Endodermal cell (in vitro differentiated cells): ENCODE data around the gene APOOL. TPM values are rescaled to one million over a fixed set of nuclear protein-coding genes. Genes with fewer than 3 reads are reported as not detected.

Experiments
- DNase-seq: peaks from one replicate; pipeline ENCODE4 v3.0.0-alpha.2; 2017
- H3K27ac ChIP-seq: 2 replicates; pipeline ENCODE4 v1.5.1; 2013; ENCODE audit warnings: mild to moderate bottlenecking, low read depth, low read length, moderate library complexity
- H3K27me3 ChIP-seq: 2 replicates; pipeline ENCODE4 v1.6.1; 2013; ENCODE audit warnings: mild to moderate bottlenecking, low read length, moderate library complexity; ENCODE audit not compliant: insufficient read depth, control insufficient read depth, poor library complexity, severe bottlenecking
- H3K36me3 ChIP-seq: 2 replicates; pipeline ENCODE4 v1.7.0; 2013; ENCODE audit warnings: mild to moderate bottlenecking, low read length, moderate library complexity; ENCODE audit not compliant: control insufficient read depth, insufficient read depth
- H3K4me1 ChIP-seq: one replicate; pipeline ENCODE4 v1.7.0; 2013; ENCODE audit warnings: low read length; ENCODE audit not compliant: control insufficient read depth, insufficient read depth
- H3K4me3 ChIP-seq: 2 replicates; pipeline ENCODE4 v1.5.1; 2013; ENCODE audit warnings: mild to moderate bottlenecking, low read length, moderate library complexity
- H3K9ac ChIP-seq: 2 replicates; pipeline ENCODE4 v1.6.1; 2013; ENCODE audit warnings: mild to moderate bottlenecking, low read length, moderate library complexity; ENCODE audit not compliant: poor library complexity, severe bottlenecking; ENCODE audit errors: extremely low read depth
- H3K9me3 ChIP-seq: 2 replicates; pipeline ENCODE4 v1.6.1; 2013; ENCODE audit warnings: mild to moderate bottlenecking, low read length, moderate library complexity; ENCODE audit not compliant: control insufficient read depth
- H3K27ac Mint-ChIP-seq: 2 replicates; pipeline ENCODE4 v1.8.0; 2020; ENCODE audit warnings: mixed read lengths
- H3K27me3 Mint-ChIP-seq: 2 replicates; pipeline ENCODE4 v1.8.0; 2021; ENCODE audit warnings: mild to moderate bottlenecking, mixed read lengths; ENCODE audit not compliant: insufficient read depth
- H3K36me3 Mint-ChIP-seq: 2 replicates; pipeline ENCODE4 v1.8.0; 2020; ENCODE audit warnings: low read depth, mixed read lengths
- H3K4me1 Mint-ChIP-seq: 2 replicates; pipeline ENCODE4 v1.8.0; 2020; ENCODE audit warnings: mixed read lengths
- H3K4me3 Mint-ChIP-seq: 2 replicates; pipeline ENCODE4 v1.8.0; 2020; ENCODE audit warnings: mild to moderate bottlenecking, moderate library complexity, mixed read lengths
- H3K9me3 Mint-ChIP-seq: 2 replicates; pipeline ENCODE4 v1.8.0; 2020; ENCODE audit warnings: mild to moderate bottlenecking, mixed read lengths
- WGBS, 2 experiments: methylation state at CpG; one replicate each; pipeline versions ENCODE4 v1.1.5 to v1.1.7; 2013; ENCODE audit warnings: missing lambda C conversion rate in 2 of 2, mixed read lengths in 1 of 2; ENCODE audit not compliant: insufficient coverage in 1 of 2, insufficient read length in 1 of 2; 5-methylcytosine and 5-hydroxymethylcytosine counted together
- total RNA-seq, 2 donors: library from RNA; stranded (reverse); fragmentation: NEBNext Ultra II Directional in 1 of 2; extraction: Animal tissue kit (Norgen Biotek cat#: 25700) in 1 of 2; gene quantifications; 2 replicates in 1 of 2; 3 replicates in 1 of 2; pipeline ENCODE4 v1.2.1, GENCODE V29; 2021
- TF ChIP-seq, protein P1 (sequence below): fragments of 200-600 bp; sonication (generic); conservative IDR thresholded peaks from 2 replicates; pipeline ENCODE4 v1.5.0; 2021; ENCODE audit warnings: antibody characterized with exemption, mild to moderate bottlenecking

Gene APOOL
- total RNA-seq, 2 donors from 2014 or later, result 14.3 to 14.8 TPM

DNA sequence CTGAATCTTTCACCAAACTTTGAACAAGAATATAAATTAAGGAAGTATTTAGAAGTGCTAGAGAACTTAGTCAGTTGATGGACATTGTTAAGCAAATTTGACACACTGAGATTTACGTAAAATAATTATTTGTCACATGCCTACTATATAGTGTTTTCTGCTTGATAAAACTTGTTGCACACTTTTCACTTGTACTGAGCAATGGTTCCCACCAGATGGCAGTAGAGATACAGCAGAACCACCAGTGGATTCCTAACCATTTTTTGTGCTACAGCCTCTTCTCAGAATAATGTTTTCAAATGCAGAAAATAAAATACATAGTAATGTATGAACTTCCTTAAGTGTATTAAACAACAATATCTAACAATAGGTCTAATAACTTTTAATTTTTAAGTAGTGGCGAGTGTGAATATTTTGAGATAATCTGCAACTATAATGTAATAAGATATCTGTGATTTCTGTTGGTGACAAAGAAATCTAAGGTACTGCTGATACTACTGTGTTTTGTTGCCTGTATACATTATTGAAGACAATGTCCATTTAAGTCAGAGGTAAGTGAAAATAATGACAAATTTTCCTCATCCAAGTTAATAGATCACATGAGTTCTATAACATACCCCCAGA, 81.2 kb downstream of the APOOL start:
- TF ChIP-seq, protein P1, sequence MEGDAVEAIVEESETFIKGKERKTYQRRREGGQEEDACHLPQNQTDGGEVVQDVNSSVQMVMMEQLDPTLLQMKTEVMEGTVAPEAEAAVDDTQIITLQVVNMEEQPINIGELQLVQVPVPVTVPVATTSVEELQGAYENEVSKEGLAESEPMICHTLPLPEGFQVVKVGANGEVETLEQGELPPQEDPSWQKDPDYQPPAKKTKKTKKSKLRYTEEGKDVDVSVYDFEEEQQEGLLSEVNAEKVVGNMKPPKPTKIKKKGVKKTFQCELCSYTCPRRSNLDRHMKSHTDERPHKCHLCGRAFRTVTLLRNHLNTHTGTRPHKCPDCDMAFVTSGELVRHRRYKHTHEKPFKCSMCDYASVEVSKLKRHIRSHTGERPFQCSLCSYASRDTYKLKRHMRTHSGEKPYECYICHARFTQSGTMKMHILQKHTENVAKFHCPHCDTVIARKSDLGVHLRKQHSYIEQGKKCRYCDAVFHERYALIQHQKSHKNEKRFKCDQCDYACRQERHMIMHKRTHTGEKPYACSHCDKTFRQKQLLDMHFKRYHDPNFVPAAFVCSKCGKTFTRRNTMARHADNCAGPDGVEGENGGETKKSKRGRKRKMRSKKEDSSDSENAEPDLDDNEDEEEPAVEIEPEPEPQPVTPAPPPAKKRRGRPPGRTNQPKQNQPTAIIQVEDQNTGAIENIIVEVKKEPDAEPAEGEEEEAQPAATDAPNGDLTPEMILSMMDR, result peak; percentile 86
- Mint-ChIP-seq H3K27me3 (no peaks in the 10 kb centered on the region), H3K9me3 (peaks cover 46% of the 10 kb centered on the region), H3K4me3 (no peak overlapping the region), H3K27ac (no peak overlapping the region), H3K36me3 (peaks cover 40% of the 10 kb centered on the region), H3K4me1 (no peaks in the 10 kb centered on the region)
- no peak overlapping the region for H3K27ac ChIP-seq
- no peak overlapping the region for H3K4me3 ChIP-seq
- DNase-seq, result peak; percentile 54
- H3K27me3 ChIP-seq, result no peaks in the 10 kb centered on the region
- H3K9me3 ChIP-seq, result no peaks in the 10 kb centered on the region
- peaks cover 4% of the 10 kb centered on the region for H3K36me3 ChIP-seq
- WGBS, 2 experiments, result 80 to 90% methylated on average over 1 of the region's 2 CpGs
- no peak overlapping the region for H3K9ac ChIP-seq
- no peaks in the 10 kb centered on the region for H3K4me1 ChIP-seq

DNA sequence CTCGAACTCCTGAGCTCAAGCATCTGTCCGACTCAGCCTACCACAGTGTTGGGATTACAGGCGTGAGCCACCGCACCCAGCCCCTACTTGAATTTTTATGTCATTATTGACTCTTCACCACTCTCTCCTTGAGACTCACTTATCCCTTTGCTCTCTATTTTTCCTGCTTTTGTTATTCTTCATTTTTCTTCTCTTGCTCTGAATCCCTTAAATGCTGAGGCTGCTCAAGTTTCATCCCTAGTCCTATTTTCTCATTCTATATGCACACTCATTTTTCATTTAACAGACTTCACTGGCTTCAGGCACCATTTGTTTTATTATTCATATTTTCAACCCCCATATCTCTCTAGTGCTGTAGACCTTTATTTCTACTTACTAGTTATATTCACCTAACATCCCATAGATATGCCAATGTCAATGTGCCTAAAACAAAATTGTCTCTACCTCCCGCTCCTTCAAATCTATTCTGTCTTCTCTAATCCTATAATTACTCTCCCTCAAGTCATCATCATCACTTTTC, 85.7 kb downstream of the APOOL start:
- H3K27ac ChIP-seq, result no peak overlapping the region
- no peak overlapping the region for H3K4me3 ChIP-seq
- 95 to 100% methylated on average over 3 to 5 of the region's 5 CpGs for WGBS, 2 experiments
- no peaks in the 10 kb centered on the region for H3K9me3 ChIP-seq
- H3K9me3 Mint-ChIP-seq, result peaks cover 38% of the 10 kb centered on the region
- no peaks in the 10 kb centered on the region for H3K4me1 ChIP-seq
- no peak overlapping the region for H3K27ac Mint-ChIP-seq
- no peak overlapping the region for H3K4me3 Mint-ChIP-seq
- TF ChIP-seq, protein P1, result no peak
- H3K36me3 Mint-ChIP-seq, result peaks cover 42% of the 10 kb centered on the region
- H3K27me3 ChIP-seq, result no peaks in the 10 kb centered on the region
- H3K27me3 Mint-ChIP-seq, result no peaks in the 10 kb centered on the region
- no peak overlapping the region for H3K9ac ChIP-seq
- H3K4me1 Mint-ChIP-seq, result no peaks in the 10 kb centered on the region
- H3K36me3 ChIP-seq, result peaks cover 4% of the 10 kb centered on the region
- DNase-seq, result no peak

DNA sequence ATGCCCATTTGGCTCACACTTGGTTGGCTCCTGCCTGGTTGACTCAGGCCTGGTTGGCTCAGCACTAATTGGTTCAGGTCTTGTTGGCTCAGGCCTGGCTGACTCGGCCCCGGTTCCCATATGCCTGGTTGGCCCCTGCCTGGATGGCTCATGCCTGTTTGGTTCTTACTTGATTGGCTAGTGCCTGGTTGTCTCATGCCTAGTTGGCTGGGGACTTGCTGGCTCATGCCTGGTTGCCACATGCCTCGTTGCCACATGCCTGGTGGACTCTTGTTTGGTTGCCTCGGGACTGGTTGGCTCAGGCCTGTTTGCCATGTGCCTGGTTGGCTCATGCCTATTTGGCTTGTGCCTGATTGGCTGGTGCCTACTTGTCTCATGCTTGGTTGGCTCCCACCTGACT, 103.7 kb downstream of the APOOL start:
- no peaks in the 10 kb centered on the region for H3K27me3 Mint-ChIP-seq
- no peak overlapping the region for H3K27ac ChIP-seq
- H3K4me3 ChIP-seq, result no peak overlapping the region
- no peak overlapping the region for H3K9ac ChIP-seq
- DNase-seq, result no peak
- H3K36me3 ChIP-seq, result no peaks in the 10 kb centered on the region
- H3K9me3 Mint-ChIP-seq, result peaks cover 18% of the 10 kb centered on the region
- no peaks in the 10 kb centered on the region for H3K4me1 ChIP-seq
- no peaks in the 10 kb centered on the region for H3K9me3 ChIP-seq
- H3K27ac Mint-ChIP-seq, result no peak overlapping the region
- WGBS, 2 experiments, result 91% methylated on average over 4 of the region's 4 CpGs; no CpG with 5 or more reads in 1 of the 2 experiments
- TF ChIP-seq, protein P1, result no peak
- H3K4me3 Mint-ChIP-seq, result no peak overlapping the region
- no peaks in the 10 kb centered on the region for H3K36me3 Mint-ChIP-seq
- no peaks in the 10 kb centered on the region for H3K4me1 Mint-ChIP-seq
- no peaks in the 10 kb centered on the region for H3K27me3 ChIP-seq
